H54 (cell line): ENCODE data around the gene RBM18.

Experiments
- DNase-seq: peaks from one replicate; pipeline ENCODE4 v3.0.0; 2011; ENCODE audit warnings: low spot score, mixed read lengths; ENCODE audit not compliant: insufficient read length
- FAIRE-seq: peaks from 3 replicates; lab custom pipeline; 2011; peaks lifted over from hg19 to GRCh38; lab: Jason Lieb, UNC
- POLR2A ChIP-seq: IDR thresholded peaks from 2 replicates; pipeline ENCODE4 v1.6.1; 2011; ENCODE audit warnings: low read depth, mild to moderate bottlenecking, low read length

The RBM18 gene

DNA sequence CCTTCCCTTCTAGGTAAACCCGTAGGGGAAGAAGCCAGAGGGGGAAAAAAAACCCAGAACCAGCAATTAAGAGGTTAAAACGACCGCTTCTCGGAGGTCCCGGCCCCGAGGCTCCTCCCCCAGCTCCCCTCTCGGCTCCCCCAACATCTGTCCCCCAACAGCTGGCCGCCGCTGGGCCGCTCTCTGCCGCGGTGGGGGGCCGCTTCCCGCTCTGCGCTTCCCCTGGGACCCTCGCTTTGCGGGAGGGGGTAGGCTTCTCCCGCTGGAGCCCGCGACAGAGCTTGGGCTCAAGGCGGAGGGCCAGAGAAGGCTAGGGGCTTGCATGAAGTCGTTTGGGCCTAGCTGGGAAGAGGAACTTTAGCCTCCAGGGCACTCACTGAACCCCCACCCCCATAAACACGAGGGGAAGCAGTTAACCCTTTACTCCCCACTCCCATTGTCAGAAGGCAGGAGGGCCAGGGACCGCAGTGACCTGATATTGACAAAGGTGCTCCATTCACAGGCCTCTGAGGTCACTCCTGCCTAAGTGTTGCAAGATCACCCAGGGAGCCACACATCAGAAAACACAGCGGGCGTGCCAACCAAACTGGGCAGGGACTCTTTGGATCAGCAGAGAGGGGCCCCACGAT is 43.3 kb downstream of the RBM18 start:
- DNase-seq (no peak), FAIRE-seq (no peak)
- TF ChIP-seq POLR2A, result no peak

DNA sequence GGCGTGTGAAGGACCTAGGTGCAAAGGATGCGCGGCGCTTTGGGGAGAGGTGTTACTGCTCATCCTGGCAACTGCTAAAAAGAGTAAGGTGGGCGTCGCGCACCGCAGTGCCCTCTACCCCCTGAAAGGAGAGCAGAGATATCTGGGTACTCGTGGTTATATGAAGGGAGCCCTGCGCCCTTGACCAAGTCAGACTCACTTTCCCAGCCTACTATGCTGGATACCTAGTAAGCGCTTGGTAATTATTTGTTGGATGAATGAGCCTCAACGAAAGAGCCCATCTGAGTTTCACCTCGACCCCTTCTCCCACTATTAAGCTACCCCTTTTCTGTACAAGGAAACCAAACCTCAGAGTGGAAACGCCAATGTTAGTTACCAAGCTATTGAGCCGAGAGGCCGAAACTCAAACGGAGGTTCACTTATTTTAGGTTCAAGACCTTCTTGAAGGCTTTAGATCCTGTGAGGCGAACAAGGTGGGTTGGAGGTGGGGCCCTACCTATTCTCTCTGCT is 43.9 kb downstream of the RBM18 start:
- no peak for TF ChIP-seq POLR2A
- no peak for FAIRE-seq
- DNase-seq, result no peak

DNA sequence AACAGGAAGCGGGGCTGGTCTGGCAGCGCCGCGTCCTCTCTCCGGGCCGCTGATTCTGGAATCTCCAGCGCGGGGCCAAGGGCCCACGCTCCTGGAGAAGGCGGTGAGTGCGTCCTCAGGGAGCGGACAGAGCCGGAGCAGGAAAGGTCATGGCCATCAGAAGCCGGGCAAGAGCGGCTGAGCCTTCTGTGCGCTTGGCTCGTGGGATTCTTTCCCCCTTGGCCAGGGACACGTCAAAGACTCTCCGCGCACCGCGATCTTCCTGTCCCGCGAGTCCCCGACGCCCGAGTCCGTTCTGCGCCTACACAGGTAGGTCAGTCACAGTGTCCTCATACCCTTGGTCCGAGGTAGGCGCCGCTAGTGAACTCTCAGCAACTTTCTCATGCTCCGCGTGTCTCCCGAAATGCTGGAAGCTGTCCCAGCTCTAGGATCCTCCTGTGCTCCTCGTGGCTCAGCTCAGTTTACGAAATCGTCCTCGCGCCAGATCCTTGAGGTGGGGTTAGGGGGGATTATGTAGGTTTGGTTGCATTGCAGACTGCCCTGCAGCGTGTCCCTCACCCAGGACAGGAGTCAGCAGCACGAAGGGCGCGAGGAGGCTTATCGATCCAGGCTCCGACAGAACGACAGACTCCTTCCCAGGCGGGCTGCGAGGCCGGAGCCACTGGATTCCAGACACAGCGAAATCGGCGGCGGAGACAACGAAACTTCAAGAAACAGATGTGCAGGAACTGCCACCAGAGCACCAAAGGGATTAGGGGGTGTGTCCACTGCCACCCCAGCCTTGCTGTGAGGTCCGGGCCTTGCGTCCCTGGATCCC is 44.6 kb downstream of the RBM18 start:
- no peak for TF ChIP-seq POLR2A
- no peak for FAIRE-seq
- DNase-seq, result no peak

DNA sequence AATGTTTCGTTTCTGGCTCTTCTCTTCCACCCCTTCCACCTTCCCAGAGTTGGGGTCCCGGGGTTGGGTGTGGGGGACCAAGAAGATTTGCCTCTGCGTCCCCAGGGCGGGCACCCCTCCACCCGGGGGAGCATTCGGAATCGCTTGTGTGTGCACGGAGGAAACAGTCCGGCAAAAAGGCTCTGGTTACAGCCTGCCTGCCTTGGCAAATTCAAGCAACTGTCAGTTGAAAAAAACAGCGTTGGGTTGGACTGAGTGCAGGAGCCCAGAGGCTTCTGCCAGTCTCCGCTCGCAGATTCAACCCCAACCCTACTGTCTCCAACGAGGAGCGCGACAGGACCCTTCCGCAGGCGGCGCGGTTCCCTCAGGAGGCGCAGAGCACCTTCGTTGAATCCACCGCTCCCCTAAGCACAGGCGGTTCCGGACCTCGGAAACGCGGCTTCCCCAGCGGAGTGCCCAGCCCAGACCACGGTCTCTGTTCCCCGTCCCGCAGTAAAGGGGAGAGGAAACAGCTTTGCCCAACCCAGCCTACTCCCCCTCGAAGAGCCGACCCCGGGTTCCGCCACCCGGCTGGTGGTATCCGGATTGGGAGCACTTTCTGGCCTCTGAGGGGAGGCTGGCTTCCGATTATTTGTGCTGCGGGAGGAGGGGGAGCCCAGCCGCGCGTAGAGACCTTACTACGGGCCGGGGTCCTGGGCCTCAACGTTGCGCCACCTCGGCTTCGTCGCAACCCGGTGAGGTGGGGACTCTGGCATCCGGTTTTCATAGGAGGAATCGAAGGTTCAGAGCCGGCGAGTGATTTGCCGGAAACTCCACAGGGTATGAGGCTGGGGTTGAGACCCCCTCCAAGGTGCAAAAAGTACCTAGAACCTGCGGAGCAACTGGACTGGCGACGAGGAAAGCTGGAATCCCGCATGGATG is 45.4 kb downstream of the RBM18 start:
- FAIRE-seq (no peak), DNase-seq (no peak)
- TF ChIP-seq POLR2A, result no peak

DNA sequence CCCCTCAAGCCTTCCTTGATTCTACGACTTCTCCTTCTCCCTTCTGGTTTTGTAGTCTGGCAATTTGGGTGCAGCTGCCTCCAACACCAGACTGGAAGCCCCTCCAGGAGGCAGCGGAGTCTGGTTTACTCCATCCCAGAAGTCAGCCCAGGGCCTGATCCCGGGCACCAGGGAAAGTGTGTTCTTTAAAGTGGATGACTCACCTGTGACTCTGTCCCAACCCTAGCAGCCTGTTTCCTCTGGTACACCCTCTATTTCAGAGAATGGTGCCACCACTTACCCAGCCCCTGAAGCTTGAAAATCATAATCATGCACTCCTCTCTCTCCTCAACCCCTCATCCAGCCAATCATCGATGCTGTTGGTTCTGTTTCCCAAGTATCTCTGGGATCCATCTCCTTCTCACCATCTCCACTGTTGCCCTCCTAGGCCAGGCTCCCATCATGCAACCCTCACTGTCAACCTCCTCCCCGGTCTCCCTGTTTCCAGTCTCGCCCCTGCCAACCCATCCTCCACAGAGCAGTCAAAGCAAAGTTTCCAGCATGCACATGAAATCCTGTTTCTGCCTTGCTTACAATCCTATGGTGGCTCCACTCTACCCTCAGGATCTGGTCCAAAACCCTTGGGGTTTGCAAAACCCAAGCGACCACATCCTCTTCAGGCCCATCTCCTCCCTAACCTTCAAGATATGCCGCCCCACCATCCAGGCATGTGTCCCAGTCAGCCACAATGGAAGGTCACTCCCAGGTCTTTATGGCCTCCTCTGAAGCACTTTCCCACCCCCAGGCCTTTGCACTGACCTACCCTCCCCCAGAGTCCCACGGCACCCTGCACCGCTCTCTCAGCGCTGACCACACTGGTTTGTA is 46.3 kb downstream of the RBM18 start:
- FAIRE-seq, result peak; percentile 84
- DNase-seq, result peak; percentile 86
- TF ChIP-seq POLR2A, result no peak

DNA sequence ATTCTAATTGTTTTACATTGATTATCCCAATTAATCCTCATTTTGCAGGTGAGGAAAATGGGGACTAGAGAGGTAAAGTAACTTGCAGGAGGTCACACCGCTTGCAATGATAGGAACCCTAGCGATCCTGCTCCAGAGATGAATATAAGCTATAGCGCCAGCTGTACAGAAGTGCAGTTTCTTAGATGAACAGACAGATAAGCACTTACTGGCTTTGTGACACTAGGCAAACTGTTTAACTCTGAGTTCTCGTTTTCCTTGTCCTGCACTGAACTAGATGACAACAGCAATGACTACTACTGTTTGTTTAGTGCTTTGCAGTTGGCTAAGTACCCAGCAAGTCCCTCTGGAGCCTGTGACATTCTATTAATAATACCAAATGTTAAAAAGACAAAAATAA is 47.0 kb downstream of the RBM18 start:
- TF ChIP-seq POLR2A, result no peak
- no peak for FAIRE-seq
- DNase-seq, result no peak

DNA sequence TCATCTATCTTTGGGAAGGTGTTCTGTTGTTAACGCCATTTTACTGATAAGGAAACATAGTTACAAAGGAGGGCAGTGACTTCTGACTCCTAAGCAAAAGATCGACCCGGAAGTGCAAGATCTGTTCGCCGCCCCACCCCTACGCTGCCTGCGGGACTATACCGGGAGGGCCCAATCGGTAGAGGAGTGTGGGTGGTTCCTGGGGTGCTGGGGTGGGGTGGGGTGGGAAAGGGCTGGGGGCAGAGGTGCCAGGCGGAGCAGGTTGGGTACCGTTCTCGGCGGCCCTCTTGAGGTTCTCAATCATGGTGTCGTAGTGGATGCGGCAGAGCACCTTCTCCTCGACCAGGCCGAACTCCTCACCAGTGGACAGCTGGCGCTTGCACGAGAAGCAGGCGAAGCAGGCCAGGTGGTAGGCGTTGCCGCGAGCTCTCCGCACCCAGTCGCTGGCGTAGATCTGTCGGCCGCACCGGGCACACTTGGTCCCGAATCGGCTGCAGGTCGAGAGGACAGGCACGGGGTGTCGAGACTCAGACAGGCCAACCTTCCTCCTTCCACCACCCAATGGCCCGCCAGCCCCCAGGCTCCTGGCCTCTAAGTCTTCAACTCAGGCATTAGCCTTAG is 47.7 kb downstream of the RBM18 start:
- DNase-seq, result no peak
- TF ChIP-seq POLR2A, result no peak
- FAIRE-seq, result no peak

DNA sequence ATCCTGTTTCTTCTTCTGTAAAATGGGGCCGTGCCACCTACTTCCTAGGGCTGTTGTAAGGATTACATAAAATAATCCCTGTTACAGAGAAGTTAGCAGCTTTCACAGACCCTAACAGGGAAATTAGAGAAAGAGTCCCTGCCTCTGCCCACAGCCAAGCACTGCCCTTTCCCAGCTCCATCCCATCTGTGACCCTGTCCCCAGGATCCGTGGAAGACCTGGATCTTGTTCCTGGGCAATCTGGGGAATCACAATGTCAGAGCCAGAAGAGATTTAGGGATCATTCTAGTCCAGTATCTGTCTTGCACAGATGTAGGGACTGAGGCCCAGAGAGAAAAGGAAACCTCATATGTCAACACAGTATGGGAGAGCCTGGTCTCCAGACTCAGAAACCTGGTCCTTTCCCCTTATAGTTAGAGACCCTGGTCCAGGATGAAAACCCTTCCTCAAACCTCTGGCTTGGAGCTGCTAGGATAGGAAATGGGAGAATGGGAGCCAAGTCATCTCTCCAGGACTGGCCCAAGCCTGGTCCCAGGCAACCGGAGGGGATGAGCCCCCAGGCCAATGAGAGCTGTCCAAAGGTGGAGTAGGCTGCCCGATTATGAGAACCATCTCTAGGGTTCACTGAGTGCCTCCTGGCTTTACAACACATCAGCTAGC is 48.4 kb downstream of the RBM18 start:
- TF ChIP-seq POLR2A, result no peak
- FAIRE-seq (no peak), DNase-seq (no peak)

DNA sequence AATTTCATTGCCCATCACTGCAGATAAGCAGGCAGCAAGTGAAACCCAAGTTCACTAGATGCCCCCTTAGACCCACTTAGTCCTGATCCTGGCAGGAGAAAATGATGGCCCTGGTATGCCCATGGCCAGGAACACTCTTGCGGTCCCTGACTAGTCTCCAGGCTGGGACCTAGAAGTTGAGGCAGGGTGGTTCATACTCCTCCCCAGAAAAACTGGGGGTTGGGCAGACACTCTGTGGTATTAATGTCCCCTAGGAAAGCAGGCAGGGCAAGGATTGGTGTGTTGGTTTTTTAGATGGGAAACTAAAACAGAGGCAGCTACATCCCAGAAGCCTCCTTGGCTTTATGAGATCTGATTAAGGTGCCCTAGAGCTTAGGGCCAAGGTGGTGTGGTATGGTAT is 49.0 kb downstream of the RBM18 start:
- no peak for FAIRE-seq
- DNase-seq, result no peak
- TF ChIP-seq POLR2A, result no peak

DNA sequence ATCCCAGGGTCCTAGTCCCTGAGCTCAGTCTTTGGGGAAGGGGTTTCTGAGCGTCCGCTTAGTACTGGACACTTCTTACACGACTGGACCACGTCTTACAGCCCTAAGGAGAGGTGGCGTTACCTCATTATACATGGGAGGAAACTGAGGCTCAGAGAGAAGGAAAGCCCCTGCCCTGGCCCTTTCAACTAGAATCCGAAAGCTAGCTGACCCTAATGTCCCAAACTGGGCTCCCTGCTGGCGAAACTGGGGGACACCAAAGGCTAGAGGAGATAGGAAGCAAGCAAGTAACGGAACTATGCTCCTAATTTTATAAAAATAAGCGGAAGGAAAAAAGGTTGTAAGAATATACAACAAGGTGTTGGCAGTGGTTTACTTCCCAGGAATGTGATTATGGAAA is 50.1 kb downstream of the RBM18 start:
- DNase-seq, result no peak
- no peak for FAIRE-seq
- no peak for TF ChIP-seq POLR2A

DNA sequence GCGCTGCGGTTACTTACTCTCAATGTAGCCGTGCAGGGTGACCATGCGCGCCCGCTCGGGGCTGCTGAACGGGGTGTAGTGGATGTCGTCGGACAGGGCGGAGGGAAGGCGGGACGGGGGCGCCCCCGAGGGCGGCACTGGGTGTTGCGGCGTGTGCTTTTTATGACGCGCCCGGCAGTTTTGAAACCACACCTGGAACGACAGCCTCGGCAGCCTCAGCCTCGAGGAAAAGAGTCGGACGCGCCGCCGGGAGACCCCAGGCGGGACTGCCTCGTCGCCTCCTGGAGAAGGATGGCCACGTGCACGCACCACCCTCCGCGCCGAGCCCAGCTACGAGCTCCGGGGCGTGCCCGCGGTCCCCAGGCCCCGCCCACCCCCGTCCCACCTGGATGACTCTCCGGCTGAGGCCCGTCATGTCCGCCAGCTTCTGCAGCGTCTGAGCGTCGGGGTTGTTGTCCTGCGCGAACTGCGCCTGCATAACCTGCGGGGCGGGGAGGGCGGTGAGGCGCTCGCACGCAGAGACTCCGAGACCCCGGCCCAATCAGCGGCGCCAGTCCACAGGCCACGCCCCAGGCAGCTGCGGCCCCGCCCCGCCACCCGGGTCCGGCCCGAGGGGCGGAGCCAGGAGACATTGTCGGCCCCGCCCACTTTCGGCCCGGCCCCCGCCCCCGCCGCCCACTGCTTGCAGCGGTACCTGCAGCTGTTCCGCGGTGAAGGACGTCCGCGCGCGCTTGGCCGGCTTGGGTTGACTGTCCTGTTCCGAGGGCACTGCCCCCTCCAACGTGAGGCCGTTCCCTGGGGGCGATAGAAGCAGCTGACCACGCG is 50.8 kb downstream of the RBM18 start:
- no peak for TF ChIP-seq POLR2A
- FAIRE-seq (no peak), DNase-seq (no peak)

DNA sequence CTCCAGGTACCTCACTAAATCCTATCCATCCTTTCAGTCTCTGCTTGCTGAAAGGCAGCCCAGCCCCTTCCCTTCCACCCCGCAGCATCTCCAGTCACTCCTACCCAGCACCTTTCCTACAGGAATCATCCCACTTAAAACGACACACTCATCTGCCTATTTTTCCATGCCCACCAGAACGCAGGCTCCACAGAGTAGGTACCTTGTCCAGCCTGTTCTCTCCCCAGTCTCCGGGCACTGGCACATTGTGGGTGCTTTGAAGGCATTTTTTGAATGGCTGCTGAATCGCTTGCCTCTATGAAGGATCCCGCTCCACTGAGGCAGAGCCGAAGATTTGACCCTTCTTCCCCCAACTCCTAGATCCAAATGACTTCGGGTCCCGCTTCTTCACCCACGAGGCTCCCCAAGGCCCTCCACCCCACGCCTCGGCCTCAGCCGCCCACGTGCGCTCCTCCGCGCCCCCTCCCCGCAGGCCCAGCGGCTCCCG is 51.5 kb downstream of the RBM18 start:
- no peak for FAIRE-seq

More for the DNA sequence above, 51.5 kb downstream of the RBM18 start:
- DNase-seq, result no peak
- no peak for TF ChIP-seq POLR2A
